ENCODE results near the gene FBRS. TPM values are rescaled to one million over a fixed set of nuclear protein-coding genes. Genes with fewer than 3 reads are reported as not detected.
A peak's percentile ranks its signal among the peaks of the same experiment; 100 is the strongest.

Gene FBRS
- total RNA-seq, 1 donor from 2014 or later = 20.6 TPM

DNA sequence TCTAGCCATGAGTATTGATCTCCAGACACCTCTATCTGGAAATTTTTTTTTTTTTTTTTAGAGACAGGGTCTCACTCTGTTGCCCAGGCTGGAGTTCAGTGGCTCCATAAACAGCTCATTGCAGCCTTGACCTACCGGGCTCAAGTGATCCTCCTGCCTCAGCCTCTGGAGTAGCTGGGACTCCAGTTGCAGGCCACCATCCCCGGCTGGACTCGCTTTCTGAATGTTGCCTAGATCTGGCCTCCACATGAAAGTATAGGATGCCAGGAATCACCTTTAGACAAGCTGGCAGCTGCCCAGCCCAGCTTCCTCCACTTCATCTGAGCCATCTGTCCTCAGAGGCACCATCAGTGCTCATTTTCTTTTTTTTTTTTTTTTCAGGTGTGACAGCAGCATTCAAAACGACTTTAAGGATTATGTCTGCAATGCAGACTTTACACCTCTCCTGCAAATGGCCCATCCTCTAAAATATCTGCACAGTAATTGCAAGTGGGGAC lies 13.8 kb upstream of the FBRS start:
- DNase-seq (ENCODE audit: low read depth) = no peak

DNA sequence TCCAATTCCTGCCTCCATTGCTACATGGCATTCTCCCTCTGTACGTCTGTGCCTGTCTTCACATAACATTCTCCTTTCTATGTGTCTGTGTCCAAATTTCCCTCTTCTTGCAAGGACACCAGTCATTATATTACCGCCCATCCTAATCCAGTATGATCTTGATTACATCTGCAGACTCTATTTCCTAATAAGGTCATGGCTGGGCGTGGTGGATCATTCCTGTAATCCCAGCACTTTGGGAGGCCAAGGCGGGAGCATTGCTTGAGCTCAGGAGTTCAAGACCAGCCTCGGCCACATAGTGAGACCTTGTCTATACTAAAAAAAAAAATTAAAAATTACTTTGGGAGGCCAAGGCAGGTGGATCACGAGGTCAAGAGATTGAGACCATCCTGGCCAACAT lies 12.5 kb upstream of the FBRS start:
- no peak for DNase-seq (ENCODE audit: low read depth)

DNA sequence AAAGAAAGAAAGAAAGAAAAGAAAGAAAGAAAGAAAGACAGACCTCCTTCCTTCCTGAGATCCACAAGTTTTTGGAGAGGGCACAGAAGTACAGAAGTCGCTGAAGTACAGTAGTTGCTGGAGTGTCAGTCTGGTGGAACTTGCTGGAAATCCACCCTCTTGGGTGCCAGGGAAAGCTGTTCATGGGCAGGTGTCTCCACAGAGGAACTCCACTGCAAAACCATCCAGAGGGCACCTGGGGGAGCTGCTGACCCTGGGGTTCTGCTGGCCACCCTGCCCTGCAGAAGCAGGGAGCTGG lies 11.0 kb upstream of the FBRS start:
- DNase-seq (ENCODE audit: low read depth) = no peak

DNA sequence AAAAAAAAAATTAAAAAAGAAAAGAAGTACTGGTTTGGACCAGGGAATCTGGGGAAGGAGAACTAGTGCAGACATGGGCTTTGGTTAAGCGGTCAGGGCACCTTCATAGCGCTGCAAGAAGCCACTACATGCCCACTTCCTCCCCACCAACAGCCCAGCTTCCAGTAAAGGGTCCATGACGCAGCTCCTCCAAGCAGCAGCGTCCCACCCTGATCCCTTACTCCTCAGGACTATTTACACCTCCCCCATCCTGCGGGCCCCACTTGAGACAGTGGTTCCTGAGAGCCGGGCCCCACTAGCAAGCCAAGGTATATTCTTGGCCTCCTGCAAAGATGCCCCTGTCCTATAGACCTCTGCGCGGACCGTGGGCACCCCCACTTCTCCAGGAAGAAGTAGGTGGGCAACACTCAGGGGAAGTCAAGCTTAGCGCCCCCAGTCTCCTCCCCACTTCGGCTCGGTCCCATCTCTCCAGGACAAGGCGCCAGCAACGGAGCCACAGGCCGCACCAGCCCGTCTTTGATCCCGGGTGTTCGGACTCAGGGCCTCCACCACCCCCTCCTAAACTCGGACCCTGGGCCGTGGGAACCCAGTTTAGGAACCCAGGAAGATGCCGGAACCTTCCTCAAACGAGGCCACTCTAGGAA lies 8.4 kb upstream of the FBRS start:
- DNase-seq (ENCODE audit: low read depth) = no peak

- DNase-seq (ENCODE audit: low read depth) = peak; percentile 97
Observed at GRCh38 chr16:30650369-30651123, 7.7 kb upstream of the FBRS start, which contains the start of gene PRR14. Gene PRR14 (plus strand): TSS chr16:30650960. CDS start chr16:30651646, 686 bp downstream.

- peak; percentile 27 for DNase-seq (ENCODE audit: low read depth)
Observed at GRCh38 chr16:30651124-30652004, 6.9 kb upstream of the FBRS start.

DNA sequence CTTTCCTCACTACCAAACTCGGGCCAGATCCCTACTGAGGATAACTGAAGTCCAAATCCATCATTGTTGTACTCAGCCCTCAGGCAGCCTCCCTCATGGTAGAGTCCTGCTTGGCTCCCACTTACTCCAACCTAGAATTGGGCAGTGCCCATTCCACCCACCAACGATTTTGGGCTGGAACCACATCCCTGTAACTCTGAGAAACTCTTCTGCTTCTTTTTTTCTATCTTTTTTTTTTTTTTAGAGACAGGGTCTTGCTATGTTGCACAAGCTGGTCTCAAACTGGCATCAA lies 6.3 kb upstream of the FBRS start:
- no peak for DNase-seq (ENCODE audit: low read depth)

DNA sequence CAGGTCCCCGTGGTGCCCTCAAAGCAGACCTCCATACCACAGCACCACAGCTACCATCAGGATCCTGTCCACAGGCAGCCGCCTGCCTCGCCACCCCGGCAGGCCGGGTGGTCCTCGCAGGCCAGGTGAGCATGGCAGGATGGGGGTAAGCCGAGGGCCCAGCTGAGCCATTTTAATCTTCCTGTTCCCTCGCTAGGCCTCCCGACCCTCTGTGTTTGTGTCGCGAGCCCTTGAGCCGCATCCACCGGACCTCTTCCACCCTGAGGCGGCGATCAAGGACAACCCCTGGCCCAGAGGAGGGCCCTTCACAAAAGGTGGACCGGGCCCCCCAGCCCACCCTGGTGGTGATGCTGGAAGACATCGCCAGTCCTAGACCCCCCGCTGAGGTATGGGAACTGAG lies 5.5 kb upstream of the FBRS start:
- DNase-seq (ENCODE audit: low read depth) = no peak

- DNase-seq (ENCODE audit: low read depth) = no peak
Observed at GRCh38 chr16:30654856-30655255, 3.4 kb upstream of the FBRS start.

DNA sequence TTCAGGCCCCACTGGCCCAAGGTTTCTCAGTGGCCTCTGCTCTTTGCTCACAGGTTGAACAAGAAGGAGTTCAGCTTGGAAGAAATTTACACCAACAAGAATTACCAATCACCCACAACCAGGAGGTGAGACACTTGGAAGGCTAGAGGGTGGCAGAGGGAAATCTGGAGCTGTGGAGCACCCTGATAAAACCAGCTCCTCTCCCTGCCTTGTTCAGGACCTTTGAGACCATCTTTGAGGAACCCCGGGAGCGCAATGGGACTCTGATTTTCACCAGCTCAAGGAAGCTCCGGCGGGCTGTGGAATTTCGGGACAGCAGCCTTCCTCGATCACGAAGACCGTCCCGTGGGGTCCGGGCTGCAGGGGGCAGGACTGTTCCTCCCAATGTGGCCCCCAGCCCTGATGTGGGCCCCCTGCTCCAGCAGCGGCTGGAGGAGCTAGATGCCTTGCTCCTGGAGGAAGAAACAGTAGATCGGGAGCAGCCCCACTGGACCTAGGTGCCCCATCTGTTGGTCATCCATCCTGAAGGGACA lies 2.4 kb upstream of the FBRS start:
- no peak for DNase-seq (ENCODE audit: low read depth)

DNA sequence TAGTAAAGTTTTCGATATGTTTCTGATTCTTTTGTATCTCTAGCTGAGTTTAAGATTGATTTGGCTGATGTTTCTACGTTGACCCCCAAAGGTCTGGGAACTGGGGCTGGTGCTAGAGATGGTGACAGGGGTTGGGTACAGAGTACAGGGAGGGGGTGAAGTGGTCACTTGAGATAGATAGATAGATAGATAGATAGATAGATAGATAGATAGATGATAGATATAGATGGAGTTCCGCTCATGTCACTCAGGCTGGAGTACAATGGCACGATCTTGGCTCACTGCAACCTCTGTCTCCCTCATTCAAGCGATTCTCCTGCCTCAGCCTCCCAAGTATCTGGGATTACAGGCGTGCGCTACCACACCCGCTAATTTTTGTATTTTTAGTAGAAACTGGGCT lies 1.8 kb upstream of the FBRS start:
- no peak for DNase-seq (ENCODE audit: low read depth)

DNA sequence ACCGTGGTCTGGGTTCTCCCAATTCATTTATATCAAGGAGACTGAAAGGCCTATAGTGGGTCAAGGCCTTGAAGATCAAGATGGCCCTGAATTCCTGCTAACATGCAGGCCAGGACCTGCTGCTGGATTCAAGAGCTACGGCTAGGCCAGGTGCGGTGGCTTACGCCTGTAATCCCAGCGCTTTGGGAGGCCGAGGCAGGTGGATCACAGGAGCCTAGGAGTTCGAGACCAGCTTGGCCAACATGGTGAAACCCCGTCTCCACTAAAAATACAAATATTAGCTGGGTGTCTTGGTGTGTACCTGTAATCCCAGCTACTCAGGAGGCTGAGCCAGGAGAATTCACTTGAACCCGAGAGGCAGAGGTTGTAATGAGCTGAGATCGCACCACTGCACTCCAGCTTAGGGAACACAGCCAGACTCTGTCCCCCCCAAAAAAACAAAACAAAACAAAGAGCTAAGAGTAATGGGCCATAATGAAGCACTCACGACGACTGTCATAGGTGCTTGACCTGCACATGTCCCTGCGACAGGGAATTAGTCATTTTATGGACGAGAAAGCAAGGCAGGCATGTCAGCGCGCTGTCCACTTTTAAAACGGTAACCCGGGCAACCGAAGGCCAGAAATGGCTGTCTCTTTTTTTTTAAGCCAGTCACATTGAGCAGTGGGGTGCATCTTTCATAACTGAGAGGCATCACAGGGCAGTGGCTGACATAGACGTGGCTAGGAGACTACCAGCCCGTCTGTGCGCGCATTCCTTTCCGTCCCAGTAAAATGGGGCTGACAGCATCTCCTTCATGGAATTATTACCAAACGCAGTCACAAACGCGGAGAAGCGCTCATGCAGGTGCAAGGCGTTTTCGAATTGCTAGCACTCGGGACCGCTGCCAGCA lies 1.0 kb upstream of the FBRS start:
- peak; percentile 34 for DNase-seq (ENCODE audit: low read depth)

DNA sequence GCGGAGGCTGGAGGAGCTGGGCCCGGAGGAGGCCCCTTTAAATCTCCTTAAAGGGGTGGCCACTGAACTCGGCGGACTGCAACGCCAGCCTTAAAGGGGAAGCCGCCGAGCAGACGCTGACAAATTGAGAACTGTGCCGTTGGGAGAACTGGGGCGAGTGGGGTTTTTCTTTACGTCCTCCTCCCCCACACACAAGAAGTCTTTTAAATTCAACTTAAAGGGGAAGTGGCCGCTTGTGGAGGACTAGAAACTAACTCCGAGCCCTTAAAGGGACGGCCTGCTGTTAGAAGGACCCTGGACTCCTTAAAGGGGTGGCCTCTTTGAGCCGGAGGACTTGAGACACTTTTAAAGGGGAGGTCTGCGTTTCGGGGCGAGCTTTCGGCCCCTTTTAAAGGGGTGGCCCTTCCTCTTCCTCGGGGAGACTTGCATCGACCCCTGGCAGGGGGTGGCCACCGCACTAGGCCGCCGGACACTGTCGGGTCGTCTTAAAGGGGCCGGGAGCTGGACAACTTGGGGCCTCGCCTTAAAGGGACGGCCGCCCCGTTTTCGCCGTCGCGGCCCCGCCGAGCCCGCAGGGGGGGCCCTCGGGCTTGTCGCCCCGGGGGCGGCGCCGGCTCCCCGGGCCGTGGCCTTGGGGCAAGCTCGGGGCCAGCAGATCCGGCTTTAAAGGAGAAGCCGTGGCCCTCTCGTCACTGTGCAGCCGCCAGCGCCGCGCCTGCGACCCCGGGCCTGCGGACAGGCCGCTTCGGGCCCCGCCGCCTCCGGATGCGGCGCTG lies 688 bp downstream of the FBRS start:
- DNase-seq (ENCODE audit: low read depth) = peak; percentile 91

- DNase-seq (ENCODE audit: low read depth) = no peak
Observed at GRCh38 chr16:30659507-30660423, 1.5 kb downstream of the FBRS start.

- DNase-seq (ENCODE audit: low read depth) = peak; percentile 52
Observed at GRCh38 chr16:30660424-30661261, 2.4 kb downstream of the FBRS start.

DNA sequence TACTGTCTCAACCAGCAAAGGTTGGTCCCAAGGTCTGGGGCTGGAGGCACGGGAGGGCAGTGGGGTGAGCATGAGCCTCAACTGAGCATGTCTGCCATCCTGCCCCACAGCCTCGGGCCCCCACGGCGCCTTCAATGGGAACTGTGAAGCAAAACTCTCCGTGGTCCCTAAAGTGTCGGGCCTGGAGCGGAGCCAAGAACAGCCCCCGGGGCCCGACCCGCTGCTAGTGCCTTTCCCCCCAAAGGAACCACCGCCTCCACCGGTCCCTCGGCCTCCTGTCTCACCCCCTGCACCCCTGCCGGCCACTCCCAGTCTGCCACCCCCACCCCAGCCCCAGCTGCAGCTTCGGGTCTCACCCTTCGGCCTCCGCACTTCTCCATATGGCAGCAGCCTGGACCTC lies 4.2 kb downstream of the FBRS start:
- DNase-seq (ENCODE audit: low read depth) = no peak

DNA sequence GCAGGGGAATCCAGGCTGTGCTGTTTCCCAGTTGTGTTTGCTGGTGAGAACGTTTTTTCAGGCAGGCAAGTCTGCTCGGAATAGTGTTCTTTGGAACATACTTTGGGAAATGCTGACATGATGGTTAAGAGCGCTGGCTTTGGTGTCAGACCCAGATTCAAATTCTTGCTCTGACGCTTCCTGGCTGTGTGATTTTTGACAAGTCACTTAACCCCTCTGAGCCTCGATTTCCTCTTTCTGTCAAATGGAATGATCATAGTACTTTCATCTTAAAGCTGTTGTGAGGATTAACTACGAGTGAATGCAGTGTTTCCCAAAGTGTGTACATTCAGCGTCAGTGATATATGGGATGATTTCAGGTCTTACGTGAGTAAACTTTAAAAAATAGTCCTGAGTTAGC lies 4.8 kb downstream of the FBRS start:
- DNase-seq (ENCODE audit: low read depth) = no peak

- DNase-seq (ENCODE audit: low read depth) = no peak
Observed at GRCh38 chr16:30663820-30664219, 5.6 kb downstream of the FBRS start.
